ENCODE results near the gene DNAH7. TPM values are rescaled to one million over a fixed set of nuclear protein-coding genes. Genes with fewer than 3 reads are reported as not detected.

The DNAH7 gene
- total RNA-seq, 2 experiments from 2014 or later: 0.07 TPM

- H3K36me3 Mint-ChIP-seq (ENCODE audit: low read depth): no peaks in the 10 kb centered on the region
- H3K27me3 Mint-ChIP-seq: peaks cover 4% of the 10 kb centered on the region
- ChIA-PET CTCF (no interaction called here), POLR2A (no interaction called here)
- ATAC-seq: no peak
- no peak for TF ChIP-seq CTCF (IDR thresholded peaks at IDR 0.05)
- no peaks in the 10 kb centered on the region for H3K9me3 Mint-ChIP-seq
- intact Hi-C loops (cut with micrococcal nuclease): no loop called here
- H3K4me1 Mint-ChIP-seq (ENCODE audit: low read depth): no peaks in the 10 kb centered on the region
- no peak for DNase-seq
- no peak overlapping the region for H3K27ac Mint-ChIP-seq
- no peak overlapping the region for H3K4me3 Mint-ChIP-seq
Observed at GRCh38 chr2:195808189-195808588, 260.4 kb downstream of the DNAH7 start.

GRCh38 chr2:195805283-195805976 is 263.2 kb downstream of the DNAH7 start:
- POLR2A ChIA-PET: no interaction called here
- intact Hi-C loops (cut with micrococcal nuclease): no loop called here

GRCh38 chr2:195795879-195796278 is 272.8 kb downstream of the DNAH7 start:
- TF ChIP-seq CTCF (IDR thresholded peaks at IDR 0.05): no peak
- Mint-ChIP-seq H3K9me3 (peaks cover 5% of the 10 kb centered on the region), H3K4me3 (no peak overlapping the region), H3K27me3 (no peaks in the 10 kb centered on the region), H3K27ac (no peak overlapping the region), H3K36me3 (ENCODE audit: low read depth) (no peaks in the 10 kb centered on the region), H3K4me1 (ENCODE audit: low read depth) (no peaks in the 10 kb centered on the region)
- no peak for DNase-seq
- ATAC-seq: no peak
- intact Hi-C loops (cut with micrococcal nuclease): no loop called here
- CTCF ChIA-PET: interaction anchor here (1.0 kb wide), 1 partner anchor 272 kb away, joined by 3 read pairs; no protein-coding TSS in a partner anchor
- POLR2A ChIA-PET: no interaction called here

More at GRCh38 chr2:195805283-195805976, 263.2 kb downstream of the DNAH7 start:
- H3K27me3 Mint-ChIP-seq: no peaks in the 10 kb centered on the region
- ATAC-seq: no peak
- no peaks in the 10 kb centered on the region for H3K36me3 Mint-ChIP-seq (ENCODE audit: low read depth)
- H3K4me1 Mint-ChIP-seq (ENCODE audit: low read depth): no peaks in the 10 kb centered on the region
- H3K9me3 Mint-ChIP-seq: no peaks in the 10 kb centered on the region
- H3K27ac Mint-ChIP-seq: no peak overlapping the region
- CTCF ChIA-PET: interaction anchor here (0.6 kb wide), 1 partner anchor 36 kb away, joined by 3 read pairs; no protein-coding TSS in a partner anchor
- H3K4me3 Mint-ChIP-seq: no peak overlapping the region
- TF ChIP-seq CTCF (IDR thresholded peaks at IDR 0.05): no peak
- no peak for DNase-seq

- Mint-ChIP-seq H3K9me3 (peaks cover 8% of the 10 kb centered on the region), H3K4me3 (no peak overlapping the region), H3K4me1 (ENCODE audit: low read depth) (no peaks in the 10 kb centered on the region), H3K36me3 (ENCODE audit: low read depth) (no peaks in the 10 kb centered on the region), H3K27ac (no peak overlapping the region), H3K27me3 (no peaks in the 10 kb centered on the region)
- ATAC-seq: no peak
- ChIA-PET CTCF (no interaction called here), POLR2A (no interaction called here)
- DNase-seq: no peak
- no peak for TF ChIP-seq CTCF (IDR thresholded peaks at IDR 0.05)
- intact Hi-C loops (cut with micrococcal nuclease): no loop called here
Observed at GRCh38 chr2:195793881-195794280, 274.8 kb downstream of the DNAH7 start.

GRCh38 chr2:195782156-195782555 is 286.5 kb downstream of the DNAH7 start:
- TF ChIP-seq CTCF (IDR thresholded peaks at IDR 0.05): no peak
- no peaks in the 10 kb centered on the region for H3K36me3 Mint-ChIP-seq (ENCODE audit: low read depth)
- DNase-seq (no peak), ATAC-seq (no peak)
- intact Hi-C loops (cut with micrococcal nuclease): no loop called here
- no peaks in the 10 kb centered on the region for H3K9me3 Mint-ChIP-seq
- no peaks in the 10 kb centered on the region for H3K27me3 Mint-ChIP-seq
- H3K27ac Mint-ChIP-seq: no peak overlapping the region
- ChIA-PET POLR2A (no interaction called here), CTCF (no interaction called here)
- no peak overlapping the region for H3K4me3 Mint-ChIP-seq
- no peaks in the 10 kb centered on the region for H3K4me1 Mint-ChIP-seq (ENCODE audit: low read depth)

All from activated CD8-positive, alpha-beta T cell treated with anti-CD3 and anti-CD28 coated beads for 36 hours (primary cell).